Activated T-cell treated with anti-CD3 and anti-CD28 coated beads for 1 hour (primary cell): ENCODE data around the gene RASSF6.
"Not testable (repeated sequence)": the region's sequence is repeated elsewhere in the genome, so short reads cannot be mapped to it uniquely, and the experiment has no call there.

Experiments used
- DNase-seq: peaks from one replicate; pipeline ENCODE4 v3.0.0-alpha.2; 2020; ENCODE audit warnings: low read depth

The RASSF6 gene

DNA sequence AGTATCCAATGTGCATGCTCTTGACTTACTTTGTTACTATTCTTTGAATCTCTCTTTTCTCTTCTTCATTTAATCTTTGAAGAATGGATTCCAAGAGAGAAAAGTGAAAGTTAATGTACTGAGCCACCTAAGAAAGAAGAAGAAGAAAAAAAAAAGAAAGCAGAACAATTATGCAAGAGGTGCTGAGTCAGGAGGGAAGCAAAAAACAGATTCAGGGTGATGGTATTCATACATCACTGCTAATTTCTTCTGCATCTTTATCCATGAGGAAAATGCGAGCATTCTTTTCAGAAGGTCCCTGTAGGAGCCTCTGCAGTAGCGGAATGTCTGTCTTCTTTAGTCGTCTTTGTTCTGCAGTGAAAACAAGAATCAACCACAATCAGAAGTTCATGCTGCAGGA lies 43.9 kb downstream of the RASSF6 start:
- DNase-seq = no peak

- DNase-seq = no peak
Observed at GRCh38 chr4:73575660-73576059, 44.6 kb downstream of the RASSF6 start.

- DNase-seq = no peak
Observed at GRCh38 chr4:73573794-73574528, 46.3 kb downstream of the RASSF6 start.

GRCh38 chr4:73550865-73551264 lies 69.4 kb downstream of the RASSF6 start:
- DNase-seq = not testable (repeated sequence)

DNA sequence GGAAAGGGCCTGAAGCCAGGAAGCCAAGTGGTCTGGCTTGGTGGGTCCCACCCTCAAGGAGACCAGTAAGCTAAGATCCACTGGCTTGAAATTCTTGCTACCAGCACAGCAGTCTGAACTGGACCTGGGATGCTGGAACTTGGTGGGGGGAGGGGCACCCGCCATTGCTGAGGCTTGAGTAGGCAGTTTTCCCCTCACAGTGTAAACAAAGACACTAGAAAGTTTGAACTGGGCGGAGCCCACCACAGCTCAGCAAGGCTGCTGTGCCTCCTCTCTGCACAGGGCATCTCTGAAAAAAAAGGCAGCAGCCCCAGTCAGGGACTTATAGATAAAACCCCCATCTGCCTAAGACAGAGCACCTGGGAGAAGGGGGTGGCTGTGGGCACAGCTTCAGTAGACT lies 75.6 kb downstream of the RASSF6 start:
- no peak for DNase-seq

- DNase-seq = no peak
Observed at GRCh38 chr4:73541251-73541650, 79.0 kb downstream of the RASSF6 start.

DNA sequence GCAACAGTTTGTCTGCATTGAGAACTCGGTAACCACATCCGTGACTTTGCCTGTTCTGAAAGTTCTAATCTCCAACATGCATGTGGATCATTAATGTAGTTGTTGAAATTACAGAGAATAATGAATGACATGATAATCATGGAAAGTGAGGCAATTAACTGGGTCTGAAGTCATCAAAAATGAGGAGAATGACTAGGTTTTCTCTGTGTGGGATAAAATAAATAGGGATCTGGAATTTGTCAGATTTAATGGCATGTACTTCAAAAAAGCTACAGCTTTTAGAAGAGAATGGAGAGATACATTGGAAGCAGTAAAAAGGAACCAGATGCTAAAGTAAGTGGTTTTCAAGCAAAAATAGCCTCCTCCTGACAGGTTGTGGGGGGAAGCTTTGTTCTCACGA lies 79.4 kb downstream of the RASSF6 start:
- DNase-seq = no peak

- no peak for DNase-seq
Observed at GRCh38 chr4:73539386-73539785, 80.8 kb downstream of the RASSF6 start.

DNA sequence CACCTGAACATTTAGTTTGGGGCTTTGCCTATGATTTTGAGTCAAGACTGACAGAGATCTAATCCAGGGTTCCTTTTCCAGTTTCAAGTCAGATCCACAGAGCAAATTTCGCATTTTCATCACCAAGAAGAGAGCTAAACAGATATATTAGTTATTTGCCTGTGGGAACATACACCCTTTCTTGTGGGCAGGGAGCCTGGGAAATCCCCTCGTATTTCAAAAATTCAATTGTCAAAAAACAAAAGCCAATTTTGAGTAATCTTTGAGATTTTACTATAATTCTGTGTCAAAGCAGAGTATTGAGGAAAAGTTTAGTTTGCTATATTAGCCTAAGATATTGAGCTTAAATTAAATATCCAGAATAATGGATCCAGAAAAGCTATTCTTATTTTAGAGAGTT lies 82.1 kb downstream of the RASSF6 start:
- no peak for DNase-seq

DNA sequence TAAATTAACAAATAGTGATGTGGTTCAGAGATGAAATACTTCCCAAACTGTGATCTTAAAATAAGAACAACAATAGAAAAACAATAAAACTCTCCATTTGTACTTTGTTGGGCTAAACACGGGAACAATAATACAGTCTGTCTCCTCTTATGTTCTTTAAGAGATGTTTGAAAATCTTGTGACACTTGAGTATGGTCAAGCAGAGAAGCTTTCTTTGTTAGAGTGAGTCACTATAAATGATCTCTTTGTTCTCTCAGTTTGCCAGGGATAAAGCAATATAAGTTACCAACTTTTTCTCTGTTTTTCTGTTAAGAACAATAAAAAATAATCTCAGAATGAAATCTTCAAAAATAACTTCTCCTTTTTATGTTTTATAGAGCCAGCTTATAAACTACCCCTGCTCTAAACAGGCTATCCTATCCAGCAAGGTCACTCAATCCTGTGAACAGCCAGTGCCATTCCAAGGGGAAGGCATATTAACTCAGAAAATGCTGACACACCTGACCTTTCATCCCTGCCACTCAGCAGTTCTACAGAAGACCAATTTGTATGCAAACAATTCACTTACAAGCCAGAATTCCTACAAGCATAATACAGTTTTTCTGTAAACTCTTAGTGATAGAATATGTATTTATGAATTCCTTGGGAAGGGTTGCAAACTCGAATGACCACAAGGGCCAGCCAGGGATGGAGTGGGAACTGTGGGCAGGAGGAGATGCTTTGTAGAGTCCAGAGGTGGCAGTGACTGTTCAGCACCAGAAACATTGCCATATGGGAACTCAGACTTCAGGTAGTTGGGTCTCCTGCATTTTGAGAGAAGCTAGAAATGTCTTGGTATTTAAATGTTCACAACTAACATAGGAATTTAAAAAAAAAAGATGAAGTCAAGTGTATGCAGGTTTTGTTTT lies 86.5 kb downstream of the RASSF6 start:
- DNase-seq = no peak

GRCh38 chr4:73528171-73528570 lies 92.1 kb downstream of the RASSF6 start:
- no peak for DNase-seq

DNA sequence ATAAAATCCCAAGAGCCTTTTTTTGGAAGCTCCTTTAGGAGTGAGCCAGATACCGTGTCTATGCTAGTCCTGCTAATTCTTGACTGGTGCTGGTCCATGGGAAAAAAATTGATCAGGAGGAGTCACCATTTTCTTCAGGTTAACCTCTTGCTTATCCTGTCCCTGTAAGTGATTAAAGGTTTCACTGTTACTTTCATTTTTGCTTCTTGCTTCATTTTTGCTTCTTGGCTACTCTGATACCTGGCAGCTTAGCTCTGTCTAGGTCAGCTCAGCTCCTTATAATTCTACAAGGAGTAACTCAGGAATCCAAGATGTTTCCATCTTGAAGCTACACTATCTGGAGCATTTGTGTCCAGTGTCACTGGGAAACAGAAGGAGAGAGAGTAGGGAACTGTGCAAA lies 93.0 kb downstream of the RASSF6 start:
- no peak for DNase-seq

DNA sequence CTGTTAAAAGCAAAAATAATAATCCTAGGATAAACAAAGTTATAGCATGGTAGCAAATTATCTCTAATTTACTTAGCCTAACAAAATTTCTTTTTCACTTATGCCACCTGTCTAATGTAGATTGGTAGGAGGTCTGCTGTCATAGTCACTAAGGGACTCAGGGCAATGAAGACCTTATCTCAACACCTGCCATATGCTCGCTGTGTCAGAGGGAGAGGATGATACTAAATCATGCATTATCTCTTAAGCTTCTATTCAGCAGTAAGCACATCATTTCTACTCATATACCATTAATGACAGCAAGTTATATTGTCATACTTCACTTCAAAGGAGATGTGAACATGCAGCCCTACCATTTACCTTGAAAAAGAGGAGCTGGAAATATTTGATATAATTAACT lies 94.6 kb downstream of the RASSF6 start:
- no peak for DNase-seq

DNA sequence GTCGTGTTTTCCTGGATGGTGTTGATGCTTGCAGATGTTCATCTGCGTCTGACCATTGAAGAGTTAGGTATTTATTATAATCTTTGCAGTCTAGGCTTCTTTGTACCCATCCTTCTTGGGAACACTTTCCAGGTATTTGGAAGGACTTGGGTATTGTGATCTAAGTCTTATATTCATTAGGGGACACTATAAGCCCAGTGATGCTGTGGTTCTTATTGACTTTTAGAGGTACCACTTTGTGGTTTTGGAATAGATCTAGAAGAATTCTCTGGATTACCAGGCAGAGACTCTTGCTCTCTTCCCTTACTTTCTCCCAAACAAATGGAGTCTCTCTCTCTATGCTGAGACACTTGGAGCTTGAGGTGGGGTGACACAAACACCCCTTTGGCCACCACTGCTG lies 97.1 kb downstream of the RASSF6 start:
- DNase-seq = no peak
